Right renal pelvis (tissue), 4 donors: Measurements from ENCODE around the gene DCDC1. TPM values are rescaled to one million over a fixed set of nuclear protein-coding genes. Genes with fewer than 3 reads are reported as not detected.

Source experiments
- DNase-seq, 4 donors: peaks; one replicate each; pipeline ENCODE4 v3.0.0-alpha.2; 2013; ENCODE audit warnings: low read depth in 4 of 4, low spot score in 3 of 4, missing footprints in 1 of 4
- polyA plus RNA-seq, 4 donors: library from polyadenylated mRNA; unstranded; fragments of 120-200 nt; gene quantifications; one replicate each; pipeline ENCODE4 v1.2.1, GENCODE V29; 2013; ENCODE audit not compliant: insufficient read length in 4 of 4

The DCDC1 gene, protein sequence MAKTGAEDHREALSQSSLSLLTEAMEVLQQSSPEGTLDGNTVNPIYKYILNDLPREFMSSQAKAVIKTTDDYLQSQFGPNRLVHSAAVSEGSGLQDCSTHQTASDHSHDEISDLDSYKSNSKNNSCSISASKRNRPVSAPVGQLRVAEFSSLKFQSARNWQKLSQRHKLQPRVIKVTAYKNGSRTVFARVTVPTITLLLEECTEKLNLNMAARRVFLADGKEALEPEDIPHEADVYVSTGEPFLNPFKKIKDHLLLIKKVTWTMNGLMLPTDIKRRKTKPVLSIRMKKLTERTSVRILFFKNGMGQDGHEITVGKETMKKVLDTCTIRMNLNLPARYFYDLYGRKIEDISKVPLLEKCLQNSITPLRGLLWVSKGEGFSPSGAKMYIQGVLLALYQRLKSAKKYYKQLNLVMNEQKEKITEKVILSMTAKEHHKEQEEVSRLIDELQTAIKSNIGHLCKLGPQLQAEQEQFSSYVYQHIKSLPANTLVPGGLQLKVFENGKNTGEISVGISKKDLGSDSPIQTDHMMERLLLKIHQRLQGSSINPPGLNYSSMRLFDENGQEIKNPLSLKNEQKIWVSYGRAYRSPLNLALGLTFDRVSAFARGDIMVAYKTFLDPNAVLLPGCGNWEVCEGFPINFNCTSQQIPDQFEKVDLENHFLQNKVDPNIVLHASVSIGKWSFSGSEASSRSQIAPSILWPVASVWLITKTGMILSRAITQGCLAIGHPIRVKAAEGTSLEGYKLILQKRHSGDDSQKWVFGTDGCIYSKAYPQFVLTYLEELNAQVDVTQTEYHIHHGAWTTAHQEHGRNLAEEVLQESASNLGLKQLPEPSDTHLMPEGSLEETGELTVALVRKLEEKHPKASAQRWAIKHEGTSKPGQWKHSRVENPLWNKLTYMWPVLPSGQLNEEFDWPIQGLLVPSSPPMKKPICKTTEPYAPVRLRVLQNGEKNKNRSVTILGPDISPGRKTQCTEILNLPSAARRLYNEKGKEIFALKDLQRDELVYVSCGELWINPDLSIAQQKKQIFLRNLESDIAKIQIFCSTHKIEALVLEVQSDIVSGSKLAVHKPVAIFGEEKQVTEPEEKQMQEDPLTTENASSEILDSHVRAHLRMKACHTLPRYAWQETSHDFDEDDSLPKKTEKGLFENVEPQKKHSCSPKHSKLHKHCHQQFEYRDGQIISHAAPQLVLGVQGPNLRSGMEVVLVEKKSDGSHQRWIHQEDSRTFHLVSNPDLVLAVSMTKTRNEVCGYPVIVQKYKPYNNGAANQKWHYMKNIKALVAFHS (N-terminal part only)
- 1 to 10 TPM; 3.4 to 5.7 (median 5.0) TPM for polyA plus RNA-seq

DNA sequence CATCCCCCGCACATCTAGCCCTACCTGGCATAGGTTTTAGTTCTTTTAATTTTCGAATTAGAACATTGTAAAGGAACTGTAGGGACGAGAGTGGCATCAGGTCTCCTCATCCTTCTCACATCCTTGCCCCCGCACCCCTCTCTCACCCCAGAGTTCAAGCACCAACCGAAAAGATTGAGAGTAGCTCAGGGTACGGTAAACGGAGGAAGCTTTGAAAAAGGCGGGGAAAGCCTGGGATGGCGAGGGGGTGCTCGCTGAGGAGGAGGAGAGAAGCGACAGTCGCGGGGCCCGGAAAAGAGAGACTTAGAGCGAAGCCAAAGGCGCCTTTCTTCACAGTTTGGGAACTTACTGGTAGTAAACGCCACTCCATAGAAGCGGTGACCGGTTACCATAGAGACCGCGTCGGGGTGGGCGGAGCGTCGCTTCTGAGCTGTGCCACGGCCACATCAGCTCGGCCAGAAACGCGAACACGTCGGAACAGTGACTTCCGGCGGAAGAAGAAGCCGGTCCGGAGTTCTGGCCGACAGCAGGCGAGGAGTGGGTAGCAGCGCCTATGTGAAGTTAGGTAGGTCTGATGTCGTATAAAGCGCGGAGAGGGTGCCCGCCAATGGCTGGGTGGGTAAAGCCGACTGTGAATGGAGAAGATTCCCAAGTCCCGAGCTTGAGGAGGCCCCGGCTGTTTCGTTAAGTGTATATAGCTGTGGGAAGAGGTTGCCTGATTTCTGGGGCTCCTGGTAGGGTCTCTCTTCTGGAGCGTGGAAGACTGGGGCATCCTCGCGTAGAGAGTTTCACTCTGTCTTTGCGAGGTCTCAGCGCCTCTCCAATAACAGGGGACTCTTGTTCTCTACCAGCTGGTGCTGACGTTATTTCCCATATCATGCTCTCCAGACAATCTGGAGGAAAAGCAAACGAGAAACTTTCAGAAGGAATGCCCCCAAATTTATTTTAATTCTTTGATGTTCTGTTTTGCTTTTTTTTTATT lies at the start of gene DCDC1, which contains the start of gene DNAJC24:
Gene DCDC1, minus strand, starts transcription at position 392 of the 982 bp plus-strand sequence. CDS start 41,459 bp downstream, outside the sequence.
Gene DNAJC24, plus strand, starts transcription at position 513 of the 982 bp plus-strand sequence. CDS start 889 bp downstream, outside the sequence.
- DNase-seq = peak; percentile 87 to 90 (median 88)

DNA sequence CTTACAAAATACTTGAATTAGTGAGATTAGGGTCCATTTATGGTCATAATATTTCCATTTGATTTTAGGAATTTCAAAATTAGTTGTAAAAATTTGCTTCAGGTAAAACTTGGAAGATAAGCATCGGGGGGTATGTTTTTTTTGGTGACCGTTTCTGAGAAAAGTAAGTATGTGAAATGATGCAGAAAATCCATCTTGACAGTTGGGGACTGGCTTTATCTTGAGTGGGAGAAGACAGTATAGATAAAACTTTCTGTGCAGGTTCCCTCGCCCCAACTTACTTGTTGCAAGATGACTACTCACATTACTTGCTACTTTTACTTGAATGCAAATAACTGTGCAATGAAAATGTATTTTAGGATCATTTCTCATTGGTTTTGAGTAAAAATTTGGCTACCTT lies 49.6 kb upstream of the DCDC1 start:
- DNase-seq = no peak

DNA sequence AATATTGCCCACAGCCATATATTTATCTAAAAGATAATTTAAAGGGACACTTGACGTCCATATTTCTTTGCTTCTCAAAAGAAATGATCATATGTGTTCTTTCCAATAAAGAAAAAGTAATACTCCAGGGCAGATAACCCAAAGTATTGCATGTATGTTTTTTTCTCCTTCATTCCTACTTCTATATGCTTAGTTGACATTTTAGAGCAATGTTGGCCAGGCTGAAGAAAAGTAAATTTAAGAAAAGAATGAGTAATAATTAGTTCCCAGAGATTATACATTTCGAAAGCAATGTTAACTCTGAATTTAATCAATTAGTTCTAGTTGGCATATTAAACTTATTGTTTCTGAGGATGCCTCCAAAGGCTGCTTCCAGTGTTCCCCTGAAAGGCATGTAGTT lies 48.3 kb upstream of the DCDC1 start:
- DNase-seq = no peak

DNA sequence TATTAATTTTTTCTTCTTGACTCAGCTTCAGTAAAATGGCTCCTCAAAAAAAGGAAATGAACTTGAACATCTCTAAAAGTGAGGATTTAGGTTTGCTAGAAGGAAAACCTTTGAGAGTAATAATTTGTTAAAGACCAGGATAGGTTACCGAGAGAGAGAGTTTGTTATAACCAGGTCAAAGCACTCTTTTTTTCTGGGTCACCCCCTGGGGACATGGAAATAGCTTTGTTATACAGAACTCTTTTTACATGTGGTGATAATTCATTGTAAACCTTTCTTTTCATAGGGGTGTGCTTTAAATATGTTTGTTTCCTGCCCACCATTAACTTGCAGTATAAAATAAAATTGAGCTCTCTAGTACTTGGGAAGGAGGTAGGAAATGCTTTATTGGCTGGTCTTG lies 47.8 kb upstream of the DCDC1 start:
- no peak for DNase-seq

DNA sequence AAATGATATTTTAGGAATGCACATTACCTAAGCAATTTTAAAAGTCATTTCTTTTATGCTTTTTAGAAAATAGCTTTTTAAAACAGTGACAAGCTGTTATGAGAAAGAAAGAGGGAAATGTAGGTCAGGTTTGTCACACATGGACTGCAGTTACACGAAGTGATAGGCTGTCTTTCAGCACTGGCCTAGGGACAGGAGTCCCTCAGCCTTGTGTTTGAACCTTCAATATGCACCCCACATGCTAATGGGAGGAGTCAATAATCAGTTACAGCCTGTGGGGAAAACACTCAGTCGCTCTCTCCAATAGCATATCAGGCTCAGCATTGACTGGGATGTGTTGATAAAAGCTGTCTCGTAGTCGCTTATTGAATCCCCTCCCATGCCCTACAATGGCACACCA lies 45.9 kb upstream of the DCDC1 start:
- DNase-seq = no peak

DNA sequence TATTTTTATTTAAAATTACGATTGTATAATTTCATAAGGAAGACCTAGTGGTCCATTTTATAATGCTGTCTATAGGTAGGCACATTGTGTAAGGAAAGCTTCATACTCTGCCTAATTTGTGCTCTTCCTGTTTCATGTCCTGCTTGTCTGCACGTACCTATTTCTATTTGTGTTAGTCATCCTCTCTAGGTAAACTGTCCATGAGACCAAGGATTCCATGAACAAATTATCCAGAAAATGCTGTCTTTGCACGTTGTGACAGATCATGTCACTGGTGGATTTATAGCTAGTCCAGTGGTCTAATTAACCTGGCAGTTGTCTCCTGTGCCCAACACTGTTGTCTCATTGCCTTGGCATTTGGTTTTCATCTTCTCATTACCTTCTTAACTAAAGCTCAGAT lies 44.8 kb upstream of the DCDC1 start:
- no peak for DNase-seq

DNA sequence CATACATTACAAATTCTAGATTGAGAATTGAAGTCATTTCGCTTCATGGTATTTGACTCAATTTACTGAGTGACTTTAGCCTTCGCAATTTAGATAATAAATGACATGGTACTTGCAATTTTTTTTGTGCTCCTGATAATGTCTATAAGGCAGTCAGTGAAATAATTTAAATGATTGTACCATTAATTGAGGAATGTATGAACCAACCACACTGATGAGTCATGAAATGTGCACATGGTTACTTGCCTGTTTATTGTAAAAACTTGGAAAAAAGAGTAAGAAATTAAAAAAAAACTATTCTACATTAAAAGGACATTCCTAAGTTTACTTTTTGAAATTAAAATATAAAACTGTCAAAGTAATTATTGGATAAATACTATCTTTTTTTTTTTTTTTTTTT lies 43.4 kb upstream of the DCDC1 start:
- no peak for DNase-seq

DNA sequence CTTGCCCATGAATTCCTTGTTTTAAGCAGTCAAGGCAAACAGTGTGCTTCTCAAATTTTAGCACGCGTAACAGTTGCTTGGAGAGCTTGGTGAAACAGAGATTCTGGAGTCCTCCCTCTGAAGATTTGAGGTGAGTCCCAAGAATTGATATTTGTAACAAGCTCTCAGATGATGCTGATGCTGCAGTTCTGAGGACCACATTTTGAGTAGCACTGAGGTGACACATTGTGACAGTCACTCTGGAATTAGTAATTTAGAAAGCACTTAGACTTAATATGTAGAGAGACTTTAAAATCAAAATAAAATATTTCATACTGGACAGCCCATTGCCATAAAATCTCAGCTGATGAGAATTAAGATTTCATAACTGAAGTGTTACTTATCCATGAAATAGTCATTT lies 38.7 kb upstream of the DCDC1 start:
- no peak for DNase-seq

DNA sequence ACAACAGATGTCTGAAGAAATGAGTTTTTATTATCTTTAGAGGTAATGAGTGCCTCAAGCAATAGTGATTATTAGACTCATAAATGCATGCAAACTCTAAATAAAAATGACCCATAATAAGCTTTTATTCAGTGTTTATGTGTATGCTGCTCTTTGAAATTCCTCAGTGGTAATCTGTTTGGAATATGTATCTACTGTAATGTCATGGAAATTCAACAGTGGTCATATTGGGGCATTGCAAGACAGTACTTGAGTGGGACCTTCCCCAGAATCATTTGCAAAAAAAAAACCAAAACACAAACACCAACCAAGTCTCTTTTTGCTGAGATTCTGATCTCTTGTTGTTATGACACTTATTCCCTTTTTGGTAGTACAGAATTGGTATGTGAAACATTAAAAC lies 35.1 kb upstream of the DCDC1 start:
- DNase-seq = no peak

DNA sequence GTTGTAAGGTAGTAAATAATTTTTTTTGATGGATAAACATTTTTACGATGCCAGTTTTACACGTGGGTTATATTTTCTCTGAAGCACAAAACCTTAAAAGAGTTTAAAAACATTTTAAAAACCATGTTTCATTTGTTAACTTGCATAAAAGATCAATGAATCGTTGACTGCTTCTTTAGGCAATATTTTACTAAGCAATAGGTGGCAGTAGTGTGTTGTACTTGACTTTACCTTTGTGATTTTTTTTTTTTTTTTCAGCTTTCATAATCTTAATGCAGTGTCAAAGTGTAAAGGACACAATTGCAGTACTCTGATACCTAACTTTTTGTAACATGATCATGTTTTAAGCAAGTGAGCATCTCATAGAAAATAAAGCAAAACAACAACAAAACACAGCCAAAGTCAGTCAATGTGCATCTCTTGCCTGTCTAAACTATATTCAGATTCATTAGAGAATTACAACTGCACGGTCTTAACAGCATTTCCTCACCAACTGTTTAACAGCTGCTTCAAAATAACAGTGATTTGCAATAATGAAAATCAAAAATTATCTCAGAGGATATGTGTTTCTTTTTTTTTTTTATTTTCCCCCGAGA lies 27.8 kb upstream of the DCDC1 start:
- no peak for DNase-seq

DNA sequence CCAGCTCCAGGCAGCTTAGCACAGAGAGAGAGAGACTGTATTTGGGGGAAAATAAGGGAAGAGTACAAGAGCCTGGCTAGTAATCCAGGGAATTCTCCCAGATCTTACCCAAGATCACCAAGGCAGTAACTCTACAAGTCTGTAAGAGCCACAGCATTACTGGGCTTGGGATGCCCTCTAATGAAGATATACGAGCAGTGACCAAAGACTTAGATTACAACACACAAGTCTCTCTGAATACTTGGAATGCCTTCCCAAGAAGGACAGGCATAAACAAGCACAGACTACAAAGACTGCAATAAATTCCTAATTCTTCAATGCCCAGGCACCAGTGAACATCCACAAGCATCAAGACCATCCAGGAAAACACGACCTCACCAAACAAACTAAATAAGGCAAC lies 17.8 kb upstream of the DCDC1 start:
- DNase-seq = no peak

DNA sequence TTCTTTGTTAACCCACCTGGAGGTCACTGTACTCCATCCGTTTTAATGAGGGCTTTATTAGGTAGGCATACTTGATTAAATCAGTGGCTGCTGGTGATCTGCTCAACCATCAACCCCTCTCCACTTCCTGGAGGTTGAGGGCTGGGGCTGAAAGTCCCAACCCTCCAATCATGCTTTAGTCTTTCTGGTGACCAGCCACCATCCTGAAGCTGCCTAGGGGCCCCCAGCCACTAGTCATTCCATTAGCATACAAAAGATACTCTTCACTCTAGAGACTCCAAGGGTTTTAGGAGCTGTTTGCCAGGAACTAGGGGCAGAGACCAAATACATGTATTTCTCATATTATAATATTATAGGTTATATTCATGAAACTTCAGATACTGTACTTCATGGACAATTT lies 13.6 kb upstream of the DCDC1 start:
- DNase-seq = no peak

DNA sequence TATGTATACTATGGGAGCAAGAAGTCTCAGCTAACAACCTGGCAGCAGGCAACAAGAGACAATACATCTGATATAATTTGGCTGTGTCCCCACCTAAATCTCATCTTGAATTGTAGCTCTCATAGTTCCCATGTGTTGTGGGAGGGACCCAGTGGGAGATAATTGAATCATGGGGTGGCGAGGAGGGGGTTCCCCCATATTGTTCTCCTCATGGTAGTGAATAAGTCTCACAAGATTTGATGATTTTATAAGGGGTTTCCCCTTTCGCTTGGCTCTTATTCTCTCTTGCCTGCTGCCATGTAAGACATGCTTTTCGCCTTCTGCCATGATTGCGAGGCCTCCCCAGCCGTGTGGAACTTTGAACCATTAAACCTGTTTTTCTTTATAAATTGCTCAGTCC lies 6.3 kb upstream of the DCDC1 start:
- no peak for DNase-seq

DNA sequence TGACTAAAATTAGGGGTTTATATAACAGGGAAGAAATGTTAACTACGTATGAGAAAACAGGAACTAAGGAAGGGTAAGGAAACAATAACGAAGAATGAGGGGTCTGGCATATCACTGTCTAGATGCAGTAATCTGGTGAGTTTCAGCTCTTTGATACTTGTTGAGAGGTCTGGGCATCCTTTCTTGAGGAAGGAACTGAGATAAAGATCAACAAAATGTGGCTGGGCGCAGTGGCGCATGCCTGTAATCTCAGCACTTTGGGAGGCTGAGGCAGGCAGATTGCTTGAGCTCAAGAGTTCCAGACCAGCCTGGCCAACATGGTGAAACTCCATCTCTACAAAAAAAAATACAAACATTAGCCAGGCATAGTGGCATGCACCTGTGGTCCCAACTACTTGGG lies 2.7 kb downstream of the DCDC1 start:
- no peak for DNase-seq

DNA sequence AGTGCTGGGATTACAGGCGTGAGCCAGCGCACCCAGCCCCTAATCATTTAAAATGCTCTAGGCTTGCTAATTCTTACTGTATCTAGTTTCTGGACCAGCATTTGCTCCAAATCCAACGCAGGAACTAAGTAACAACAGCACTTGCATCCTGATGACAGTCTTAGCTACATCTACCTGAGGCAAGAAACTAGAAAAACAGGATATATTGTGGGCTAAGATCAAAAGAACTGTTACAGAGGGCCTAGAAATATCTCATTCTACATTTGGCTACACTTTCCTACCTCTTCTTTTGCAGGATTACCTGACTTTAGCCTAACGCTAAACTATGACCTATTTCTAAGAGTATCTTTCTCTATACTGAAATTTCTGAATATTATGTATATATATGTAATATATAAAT lies 7.8 kb downstream of the DCDC1 start:
- DNase-seq = no peak

DNA sequence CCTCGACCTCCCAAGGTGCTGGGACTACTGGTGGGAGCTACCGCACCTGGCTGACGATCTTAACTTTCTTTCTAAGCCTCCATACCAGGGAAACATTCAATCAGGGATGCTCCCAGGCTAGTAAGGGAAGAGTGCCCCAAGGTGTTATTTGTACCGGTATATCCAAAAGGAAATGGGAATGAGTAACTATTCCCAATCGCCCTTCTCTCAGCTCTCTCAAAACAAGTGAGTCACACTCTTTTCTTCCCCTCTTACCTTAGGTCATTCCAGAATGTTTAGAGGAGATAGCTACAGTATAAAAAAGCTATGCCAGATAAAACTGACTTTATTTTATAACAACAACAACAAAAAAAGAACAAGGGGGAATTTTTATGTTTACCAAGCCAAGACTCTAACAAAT lies 13.7 kb downstream of the DCDC1 start:
- no peak for DNase-seq

DNA sequence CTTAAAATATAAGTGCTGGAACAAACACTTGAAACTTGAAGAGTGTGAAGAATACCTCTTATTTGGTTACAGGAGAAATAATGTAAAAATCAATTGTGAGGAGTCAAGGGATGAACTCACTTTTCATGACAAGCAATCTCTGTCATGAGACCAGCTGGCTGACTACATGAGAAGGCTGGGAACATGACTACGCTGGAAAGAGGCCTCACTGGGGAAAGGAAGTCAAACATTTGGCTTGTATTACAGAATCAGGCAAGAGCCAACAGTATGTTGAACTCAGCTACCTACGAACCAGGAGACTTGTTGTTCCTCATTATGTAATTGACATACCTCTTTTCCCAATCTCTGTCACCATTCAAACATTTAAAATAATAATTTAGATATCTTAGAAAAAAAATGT lies 14.4 kb downstream of the DCDC1 start:
- DNase-seq = no peak

DNA sequence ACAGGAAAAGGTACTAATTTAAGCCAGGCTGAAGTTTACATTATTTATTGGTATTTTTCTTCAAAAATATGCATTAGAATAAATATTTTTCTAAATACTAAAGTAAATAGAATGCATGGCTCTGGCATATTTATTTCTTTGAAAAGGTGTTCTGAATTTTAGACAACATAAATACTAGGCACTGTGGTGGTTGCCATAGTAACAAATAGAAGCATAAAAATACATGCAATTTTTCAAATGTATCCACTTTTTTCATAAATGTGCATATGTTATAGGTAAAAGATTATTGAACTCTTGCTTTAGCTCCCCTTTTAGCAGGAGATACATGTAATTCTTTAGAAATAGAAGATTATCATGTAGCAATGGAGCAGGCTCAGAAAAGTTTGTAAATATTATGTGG lies 18.4 kb downstream of the DCDC1 start:
- no peak for DNase-seq

DNA sequence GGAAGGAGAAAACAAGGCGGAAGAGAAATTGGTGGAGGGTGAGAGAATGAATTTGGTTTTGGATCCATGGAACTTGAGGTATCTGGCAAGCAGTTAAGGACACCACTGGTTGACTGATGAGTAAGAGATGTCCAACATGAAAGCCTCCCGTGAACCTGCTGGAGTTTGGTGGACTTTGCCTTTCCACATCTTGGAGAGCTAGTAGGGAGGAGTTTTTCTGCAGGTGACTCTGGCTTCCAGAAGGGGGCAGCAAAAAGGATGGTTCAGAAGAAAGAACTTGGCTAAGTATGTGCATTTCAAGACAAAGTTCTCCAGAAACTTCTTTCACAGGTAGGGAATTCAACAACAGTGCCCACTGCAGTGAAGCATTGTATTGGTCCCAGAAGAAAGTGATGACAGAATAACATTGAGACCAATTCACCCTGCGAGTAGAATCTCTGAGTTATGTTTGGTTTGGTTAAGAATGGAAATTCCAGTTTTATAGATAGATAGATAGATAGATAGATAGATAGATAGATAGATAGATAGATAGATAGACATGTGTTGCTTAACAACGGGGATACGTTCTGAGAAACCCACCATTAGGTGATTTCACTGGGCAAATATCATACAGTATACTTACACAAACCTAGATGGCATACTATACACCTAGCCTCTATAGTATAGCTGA lies 28.5 kb downstream of the DCDC1 start:
- no peak for DNase-seq
